ENCODE results near the gene DDX49.
A peak's percentile ranks its signal among the peaks of the same experiment; 100 is the strongest.
"Not testable (repeated sequence)": the region's sequence is repeated elsewhere in the genome, so short reads cannot be mapped to it uniquely, and the experiment has no call there.

DDX49 gene

DNA sequence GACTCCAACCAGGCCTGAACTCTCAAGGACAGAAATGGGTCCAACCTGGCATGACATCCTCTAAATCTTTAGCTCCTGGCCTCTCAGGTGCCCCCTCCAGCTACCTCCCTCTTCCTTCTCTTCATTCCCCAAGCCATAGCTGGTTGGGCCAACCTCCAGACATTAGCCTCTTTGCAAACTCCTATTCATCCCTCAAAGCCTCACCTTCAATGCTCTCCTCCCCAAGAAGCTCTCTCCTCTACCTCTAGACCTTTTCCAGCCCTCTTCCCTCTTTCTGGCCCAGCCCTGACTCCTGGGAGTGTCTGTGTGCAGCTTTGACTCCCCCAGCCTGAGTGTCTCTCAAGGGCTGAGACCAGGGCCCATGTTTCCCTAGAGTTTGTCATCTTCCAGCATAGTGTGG, 26.8 kb downstream of the DDX49 start:
- DNase-seq, result no peak

- DNase-seq, result no peak
Measured at GRCh38 chr19:18946918-18947317, 27.4 kb downstream of the DDX49 start.

DNA sequence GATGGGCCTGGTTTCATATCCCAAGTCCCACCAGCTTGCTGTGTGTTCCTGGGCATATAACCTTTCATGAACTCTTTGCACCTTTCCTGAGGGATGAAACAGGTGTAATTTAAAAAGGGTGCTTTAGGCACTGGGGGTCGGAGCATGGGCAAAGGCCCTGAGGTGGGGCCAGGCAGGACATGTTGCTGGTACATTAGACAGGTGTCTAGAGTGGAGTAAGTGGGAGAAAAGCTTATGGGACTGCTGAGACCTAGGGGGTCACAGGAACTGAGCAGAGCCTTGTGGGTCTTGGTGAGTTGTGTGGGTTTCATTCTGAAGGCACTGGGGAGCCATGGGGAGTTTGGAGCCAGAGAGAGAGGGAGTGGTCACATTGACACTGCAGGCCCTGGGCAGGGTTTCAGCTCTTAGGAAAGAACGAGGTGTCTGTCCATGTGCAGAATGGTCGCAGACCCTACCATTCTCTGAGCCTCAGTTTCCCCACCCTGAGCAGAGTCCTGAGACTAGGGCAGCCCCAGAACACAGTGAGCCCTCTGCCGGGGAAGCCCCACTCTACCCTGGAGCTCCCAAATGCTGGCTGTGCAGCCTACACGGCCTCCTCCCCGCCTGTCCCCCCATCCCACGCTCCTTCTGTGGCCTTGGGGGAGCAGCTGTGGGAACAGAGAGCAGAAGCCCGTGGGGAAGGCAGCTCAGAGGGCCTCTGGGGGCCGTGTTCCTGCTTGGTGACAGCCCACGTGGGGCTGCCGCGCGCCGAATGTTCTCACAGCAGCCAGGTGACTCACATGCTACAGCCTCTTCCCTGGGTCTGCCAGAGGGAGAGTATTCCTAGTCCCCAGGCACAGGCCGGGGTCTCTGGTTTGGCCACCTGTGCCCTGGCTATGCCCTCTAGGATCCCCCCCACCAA, 28.8 kb downstream of the DDX49 start:
- no peak for DNase-seq

DNA sequence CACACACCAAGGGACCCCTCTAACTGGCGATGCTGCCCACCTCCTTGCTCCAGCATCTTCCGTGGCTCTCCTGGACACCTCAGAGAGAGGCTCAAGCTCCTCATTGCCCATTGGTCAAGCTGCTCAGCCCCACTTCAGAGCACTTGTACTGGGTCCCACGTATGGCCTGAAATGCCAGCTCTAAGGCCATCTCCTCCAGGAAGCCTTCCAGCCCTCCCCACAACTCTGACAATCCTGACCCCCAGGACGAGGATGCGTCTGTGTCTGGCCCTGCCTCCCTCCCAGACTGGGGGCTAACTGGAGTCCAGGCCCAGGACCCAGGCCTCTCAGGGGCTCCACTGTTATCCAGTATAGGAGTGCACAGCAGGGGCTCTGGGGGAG, 29.5 kb downstream of the DDX49 start:
- DNase-seq, result no peak

DNA sequence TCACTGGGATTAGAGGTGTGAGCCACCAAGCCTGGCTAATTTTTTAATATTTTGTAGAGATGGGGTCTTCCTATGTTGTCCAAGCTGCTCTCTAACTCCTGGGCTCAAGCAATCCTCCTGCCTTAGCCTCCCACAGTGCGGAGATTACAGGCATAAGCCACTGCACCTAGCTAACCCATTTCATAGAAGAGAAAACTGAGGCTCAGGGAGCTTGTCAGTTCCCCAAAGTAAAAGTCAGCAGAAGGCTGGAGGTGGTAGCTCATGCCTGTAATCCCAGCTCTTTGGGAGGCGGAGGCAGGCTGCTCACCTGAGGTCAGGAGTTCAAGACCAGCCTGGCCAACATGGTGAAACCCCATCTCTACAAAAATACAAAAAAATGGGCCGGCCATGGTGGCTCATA, 30.3 kb downstream of the DDX49 start:
- no peak for DNase-seq

DNA sequence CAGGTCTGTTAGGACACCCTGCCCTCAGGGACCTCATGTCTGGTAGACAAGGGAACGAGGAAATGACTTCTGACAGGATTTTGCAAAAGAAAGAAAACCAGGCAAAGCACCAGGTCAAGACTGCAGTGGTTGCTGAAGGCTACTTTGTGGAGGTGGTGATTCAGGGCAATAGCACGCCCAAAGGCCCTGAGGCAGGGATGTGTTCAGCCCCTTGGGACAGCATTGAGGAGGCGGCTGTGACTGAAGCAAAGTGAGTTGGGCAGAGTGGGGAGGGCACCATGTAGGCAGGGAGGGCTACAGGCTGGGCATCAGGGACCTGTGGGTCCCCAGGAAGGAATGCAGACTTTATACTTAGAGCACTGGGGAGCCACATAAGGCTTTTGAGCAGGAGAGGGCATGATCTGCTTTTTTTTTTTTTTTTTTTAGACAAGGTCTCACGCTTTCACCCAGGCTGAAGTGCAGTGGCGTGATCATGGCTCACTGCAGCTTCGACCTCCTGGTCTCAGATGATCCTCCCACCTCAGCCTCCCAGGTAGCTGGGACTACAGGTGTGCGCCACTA, 32.3 kb downstream of the DDX49 start:
- DNase-seq, result no peak

DNA sequence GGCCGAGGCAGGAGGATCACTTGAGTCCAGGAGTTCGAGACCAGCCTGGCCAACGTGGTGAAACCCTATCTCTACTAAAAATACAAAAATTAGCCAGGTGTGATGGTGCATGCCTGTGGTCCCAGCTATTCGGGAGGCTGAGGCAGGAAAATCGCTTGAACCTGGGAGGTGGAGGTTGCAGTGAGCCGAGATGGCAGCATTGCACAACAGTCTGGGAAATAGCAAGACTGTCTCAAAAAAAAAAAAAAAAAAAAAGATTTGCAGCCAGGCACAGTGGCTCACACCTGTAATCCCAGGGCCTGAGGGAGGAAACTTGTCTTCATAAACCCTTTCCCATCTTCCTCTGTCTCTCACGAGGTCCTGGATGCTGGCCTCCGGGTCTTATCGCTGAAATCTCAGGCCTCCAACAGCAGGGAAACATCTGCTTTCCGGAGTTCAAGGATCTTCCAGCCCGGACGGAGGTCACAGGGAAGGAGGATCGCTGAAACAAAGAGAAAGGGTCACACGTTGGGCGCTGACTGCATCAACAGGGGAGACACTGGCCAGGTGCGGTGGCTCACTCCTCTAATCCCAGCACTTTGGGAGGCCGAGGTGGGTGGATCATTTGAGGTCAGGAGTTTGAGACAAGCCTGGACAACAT, 33.0 kb downstream of the DDX49 start:
- DNase-seq, result not testable (repeated sequence)

GRCh38 chr19:18954094-18954493, 34.6 kb downstream of the DDX49 start:
- no peak for DNase-seq

DNA sequence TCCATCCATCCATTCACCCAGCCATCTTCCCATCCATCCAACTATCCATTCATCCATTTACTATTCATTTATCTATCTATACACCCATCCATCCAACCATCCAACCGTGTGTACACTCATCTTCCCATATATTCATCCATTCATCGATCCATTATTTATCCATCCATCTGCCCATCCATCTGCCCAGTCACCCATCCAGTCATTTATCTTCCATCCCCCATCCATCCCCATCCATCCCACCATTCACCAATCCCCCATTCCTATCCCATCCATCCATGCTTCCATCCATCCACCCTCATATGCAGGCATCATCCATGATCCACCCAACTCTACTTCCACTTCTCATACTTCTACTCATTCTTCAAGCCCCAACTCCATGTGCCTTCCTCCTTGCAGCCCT, 35.5 kb downstream of the DDX49 start:
- no peak for DNase-seq

- no peak for DNase-seq
Measured at GRCh38 chr19:18960370-18960769, 40.9 kb downstream of the DDX49 start.

DNA sequence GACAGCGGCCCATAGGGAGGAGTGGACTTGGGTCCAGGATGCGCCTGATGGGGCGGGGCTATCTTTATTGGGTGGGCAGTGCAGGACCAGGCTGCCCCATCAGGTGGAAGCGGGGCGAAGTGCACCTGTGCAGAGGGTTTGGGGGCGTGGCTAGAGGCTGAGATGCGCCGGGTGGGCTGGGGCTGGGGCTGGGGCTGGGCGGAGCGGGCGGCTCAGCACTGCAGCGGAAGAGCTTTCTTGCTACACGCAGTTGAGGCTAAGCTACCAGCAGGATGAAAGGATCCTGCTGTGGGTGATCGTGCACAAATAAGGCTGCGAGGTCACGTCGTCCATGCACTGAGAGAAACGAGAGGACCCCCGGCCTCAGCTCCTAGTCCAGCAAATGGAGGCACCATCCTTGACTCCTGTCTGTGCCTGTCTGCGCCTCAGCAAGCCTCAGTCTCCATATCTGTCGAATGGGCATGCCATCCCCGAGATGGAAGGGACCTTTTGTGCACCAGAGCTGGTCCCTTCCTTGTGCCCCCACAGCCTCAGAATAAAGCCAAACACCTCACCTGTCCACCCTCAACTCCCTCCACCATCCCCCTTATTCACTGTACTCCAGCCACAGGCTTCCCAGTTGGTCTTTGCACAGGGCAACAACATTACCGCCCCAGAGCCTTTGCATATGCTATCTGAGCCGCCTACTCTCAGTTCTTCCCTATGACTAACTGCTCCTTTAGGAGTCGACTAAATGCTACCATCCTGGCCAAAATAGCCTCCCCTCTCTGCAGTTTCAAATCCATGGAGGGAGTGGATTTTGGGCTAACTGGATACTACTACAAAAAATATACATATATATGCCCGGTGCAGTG, 42.5 kb downstream of the DDX49 start:
- DNase-seq, result peak; percentile 9

DNA sequence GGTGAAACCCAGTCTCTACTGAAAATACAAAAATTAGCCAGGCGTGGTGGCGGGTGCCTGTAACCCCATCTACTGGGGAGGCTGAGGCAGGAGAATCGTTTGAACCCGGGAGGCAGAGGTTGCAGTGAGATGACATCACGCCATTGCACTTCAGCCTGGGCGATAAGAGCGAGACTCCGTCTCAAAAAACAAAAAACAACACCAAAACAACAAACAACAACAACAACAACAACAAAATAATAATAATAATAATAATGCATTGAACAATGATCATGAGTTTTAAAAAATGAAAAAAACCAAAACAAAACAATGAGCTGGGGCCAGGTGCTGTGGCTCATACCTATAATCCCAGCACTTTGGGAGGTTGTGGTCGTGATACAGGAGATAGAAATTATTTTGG, 44.6 kb downstream of the DDX49 start:
- no peak for DNase-seq

- DNase-seq, result no peak
Measured at GRCh38 chr19:18966307-18966706, 46.8 kb downstream of the DDX49 start.

DNA sequence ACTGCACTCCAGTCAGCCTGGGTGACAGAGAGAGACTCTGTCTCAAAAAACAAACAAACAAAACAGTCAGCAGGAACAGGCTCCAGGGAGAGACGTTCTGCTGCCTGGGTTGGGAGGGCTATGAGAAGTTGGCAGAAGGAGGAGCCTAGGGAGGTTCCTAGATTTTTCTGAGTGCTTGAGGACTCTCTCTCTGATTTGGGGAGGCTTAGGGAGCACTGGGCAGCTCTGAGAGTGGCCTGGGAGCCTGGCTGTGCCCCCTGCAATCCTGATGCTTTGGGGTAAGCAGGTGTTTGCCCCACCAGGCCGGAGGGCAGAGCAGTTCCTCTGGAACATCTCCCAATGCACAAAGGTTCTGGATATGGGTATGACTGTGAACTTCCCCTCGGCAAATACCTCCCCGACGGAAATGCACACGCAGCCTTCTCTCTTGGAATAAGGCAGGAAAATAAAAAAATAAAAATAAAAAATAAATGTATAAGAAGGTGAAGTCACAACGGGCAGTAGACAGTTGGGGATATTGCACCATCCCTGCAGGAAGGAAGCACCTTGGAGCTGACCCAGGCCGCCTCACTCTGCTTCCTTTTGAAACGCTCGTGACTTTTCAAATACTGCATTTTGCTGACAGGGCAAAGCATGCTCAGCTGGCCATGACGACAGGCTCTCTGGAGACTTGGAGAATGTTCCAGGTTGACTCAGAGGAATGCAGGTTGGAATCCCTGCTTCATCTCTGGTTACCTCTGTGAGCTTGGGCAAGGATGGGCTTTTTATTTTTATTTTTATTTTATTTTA, 48.0 kb downstream of the DDX49 start:
- no peak for DNase-seq

DNA sequence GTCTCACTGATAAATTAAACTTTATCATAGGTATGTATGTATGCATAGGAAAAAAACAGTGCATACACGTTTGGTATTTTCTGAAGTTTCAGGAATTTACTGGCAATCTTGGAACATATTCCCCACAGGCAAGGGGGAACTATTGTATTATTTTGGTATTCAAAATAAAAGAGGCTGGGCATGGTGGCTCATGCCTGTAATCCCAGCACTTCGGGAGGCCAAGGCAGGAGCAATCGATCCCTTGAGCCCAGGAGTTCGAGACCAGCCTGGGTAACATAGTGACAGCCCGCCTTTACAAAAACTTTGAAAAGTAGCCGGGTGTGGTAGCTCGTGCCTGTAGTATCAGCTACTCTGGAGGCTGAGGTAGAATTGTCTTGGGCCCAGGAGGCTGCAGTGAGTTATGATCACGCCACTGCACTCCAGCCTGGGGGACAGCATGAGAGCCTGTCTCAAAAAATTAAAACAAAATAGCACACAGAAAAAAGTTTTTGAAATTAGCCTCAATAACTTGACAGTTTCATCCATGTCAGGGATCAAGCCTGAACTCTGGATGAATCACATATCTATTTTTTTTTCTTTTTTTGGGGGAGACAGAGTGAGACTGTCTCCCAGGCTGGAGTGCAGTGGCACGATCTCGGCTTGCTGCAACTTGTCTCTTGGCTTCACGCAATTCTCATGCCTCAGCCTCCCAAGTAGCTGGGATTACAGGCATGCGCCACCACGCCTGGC, 50.6 kb downstream of the DDX49 start:
- no peak for DNase-seq

GRCh38 chr19:18972301-18972811, 52.8 kb downstream of the DDX49 start:
- peak; percentile 27 for DNase-seq

DNA sequence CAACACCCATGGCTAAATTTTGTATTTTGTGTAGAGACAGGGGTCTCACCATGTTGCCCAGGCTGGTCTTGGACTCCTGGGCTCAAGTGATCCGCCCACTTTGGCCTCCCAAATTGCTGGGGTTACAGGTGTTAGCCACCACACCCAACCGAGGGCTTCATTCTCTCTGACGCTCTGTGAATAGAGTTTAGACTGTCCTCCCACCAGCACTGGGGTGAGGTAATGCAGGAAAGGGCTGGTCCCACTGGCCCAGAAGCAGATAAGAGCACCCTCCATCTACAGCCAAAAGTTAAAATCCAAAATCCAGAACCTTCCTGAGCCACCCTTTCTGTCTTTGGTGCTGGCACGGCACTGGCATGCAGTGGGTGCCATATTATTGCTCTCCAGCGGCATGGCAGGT, 53.3 kb downstream of the DDX49 start:
- no peak for DNase-seq

- no peak for DNase-seq
Measured at GRCh38 chr19:18975011-18975410, 55.5 kb downstream of the DDX49 start.

DNA sequence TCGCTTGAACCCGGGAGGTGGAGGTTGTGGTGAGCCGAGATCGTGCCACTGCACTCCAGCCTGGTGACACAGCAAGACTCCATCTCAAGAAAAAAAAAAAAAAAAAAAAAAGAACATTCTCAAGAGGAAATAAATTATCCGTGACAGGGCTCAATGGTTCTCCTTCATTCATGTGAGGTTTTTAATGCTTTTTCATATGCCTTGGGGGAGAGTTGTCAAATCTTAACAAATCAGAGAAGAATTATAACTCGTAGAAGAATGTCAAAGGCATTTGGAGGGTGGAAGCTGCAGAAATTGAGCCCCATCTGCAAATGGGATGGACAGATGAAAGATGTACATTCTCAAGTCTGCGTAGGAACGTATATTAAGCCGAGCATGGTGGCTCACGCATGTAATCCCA, 56.4 kb downstream of the DDX49 start:
- no peak for DNase-seq

Data from retina (tissue), 1 donor.